Nephron (organoid): ENCODE results near the gene QRFP.

Source experiments
- H3K27ac Mint-ChIP-seq, 3 experiments: 2 replicates each; pipeline ENCODE4 v1.8.0; 2020; ENCODE audit warnings: mixed read lengths in 3 of 3, mild to moderate bottlenecking in 2 of 3, moderate library complexity in 1 of 3
- H3K27me3 Mint-ChIP-seq: 2 replicates; pipeline ENCODE4 v1.8.0; 2021; ENCODE audit warnings: low read depth, mild to moderate bottlenecking, moderate library complexity, mixed read lengths
- H3K36me3 Mint-ChIP-seq: 2 replicates; pipeline ENCODE4 v1.8.0; 2020; ENCODE audit warnings: low read depth, mixed read lengths
- H3K4me1 Mint-ChIP-seq: 2 replicates; pipeline ENCODE4 v1.8.0; 2020; ENCODE audit warnings: mixed read lengths
- H3K4me3 Mint-ChIP-seq, 3 experiments: 2 replicates each; pipeline ENCODE4 v1.8.0; 2020; ENCODE audit warnings: mild to moderate bottlenecking in 3 of 3, mixed read lengths in 3 of 3, moderate library complexity in 2 of 3
- H3K9me3 Mint-ChIP-seq: 2 replicates; pipeline ENCODE4 v1.8.0; 2020; ENCODE audit warnings: mixed read lengths
- TF ChIP-seq, protein P1 (sequence below), 3 experiments: fragments of 200-600 bp; sonication (generic); IDR thresholded peaks; one replicate each; pipeline ENCODE4 v1.5.0; 2021; ENCODE audit warnings: antibody characterized with exemption in 3 of 3; ENCODE audit not compliant: unreplicated experiment in 3 of 3

The QRFP gene

DNA sequence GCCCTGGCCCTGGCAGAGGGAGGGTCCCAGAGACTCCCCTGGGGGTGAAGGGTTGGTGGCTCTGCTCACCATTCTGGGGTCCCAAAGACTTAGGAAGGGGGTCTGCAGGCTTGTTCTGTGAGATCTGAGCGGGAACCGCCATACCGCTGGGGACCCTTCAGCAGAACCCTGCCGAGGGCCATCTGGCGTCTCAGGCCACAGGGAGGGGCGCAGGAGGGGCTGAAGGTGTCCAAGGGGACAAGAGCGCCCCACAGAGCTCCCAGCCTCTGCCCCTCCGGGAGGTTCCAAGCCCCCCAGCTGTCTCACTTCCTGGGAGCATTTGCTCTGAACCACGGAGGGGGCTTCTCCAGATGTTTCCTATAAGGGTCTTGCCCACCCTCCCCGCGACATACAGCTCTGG lies 37.6 kb upstream of the QRFP start:
- TF ChIP-seq, protein P1, sequence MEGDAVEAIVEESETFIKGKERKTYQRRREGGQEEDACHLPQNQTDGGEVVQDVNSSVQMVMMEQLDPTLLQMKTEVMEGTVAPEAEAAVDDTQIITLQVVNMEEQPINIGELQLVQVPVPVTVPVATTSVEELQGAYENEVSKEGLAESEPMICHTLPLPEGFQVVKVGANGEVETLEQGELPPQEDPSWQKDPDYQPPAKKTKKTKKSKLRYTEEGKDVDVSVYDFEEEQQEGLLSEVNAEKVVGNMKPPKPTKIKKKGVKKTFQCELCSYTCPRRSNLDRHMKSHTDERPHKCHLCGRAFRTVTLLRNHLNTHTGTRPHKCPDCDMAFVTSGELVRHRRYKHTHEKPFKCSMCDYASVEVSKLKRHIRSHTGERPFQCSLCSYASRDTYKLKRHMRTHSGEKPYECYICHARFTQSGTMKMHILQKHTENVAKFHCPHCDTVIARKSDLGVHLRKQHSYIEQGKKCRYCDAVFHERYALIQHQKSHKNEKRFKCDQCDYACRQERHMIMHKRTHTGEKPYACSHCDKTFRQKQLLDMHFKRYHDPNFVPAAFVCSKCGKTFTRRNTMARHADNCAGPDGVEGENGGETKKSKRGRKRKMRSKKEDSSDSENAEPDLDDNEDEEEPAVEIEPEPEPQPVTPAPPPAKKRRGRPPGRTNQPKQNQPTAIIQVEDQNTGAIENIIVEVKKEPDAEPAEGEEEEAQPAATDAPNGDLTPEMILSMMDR (IDR thresholded peaks at IDR 0.05; ENCODE audit: unreplicated experiment in 3 of 3), result no peak
- Mint-ChIP-seq H3K4me1 (peaks cover 26% of the 10 kb centered on the region), H3K27ac (no peak overlapping the region), H3K9me3 (no peaks in the 10 kb centered on the region), H3K36me3 (no peaks in the 10 kb centered on the region), H3K4me3 (no peak overlapping the region), H3K27me3 (peaks cover 69% of the 10 kb centered on the region)

DNA sequence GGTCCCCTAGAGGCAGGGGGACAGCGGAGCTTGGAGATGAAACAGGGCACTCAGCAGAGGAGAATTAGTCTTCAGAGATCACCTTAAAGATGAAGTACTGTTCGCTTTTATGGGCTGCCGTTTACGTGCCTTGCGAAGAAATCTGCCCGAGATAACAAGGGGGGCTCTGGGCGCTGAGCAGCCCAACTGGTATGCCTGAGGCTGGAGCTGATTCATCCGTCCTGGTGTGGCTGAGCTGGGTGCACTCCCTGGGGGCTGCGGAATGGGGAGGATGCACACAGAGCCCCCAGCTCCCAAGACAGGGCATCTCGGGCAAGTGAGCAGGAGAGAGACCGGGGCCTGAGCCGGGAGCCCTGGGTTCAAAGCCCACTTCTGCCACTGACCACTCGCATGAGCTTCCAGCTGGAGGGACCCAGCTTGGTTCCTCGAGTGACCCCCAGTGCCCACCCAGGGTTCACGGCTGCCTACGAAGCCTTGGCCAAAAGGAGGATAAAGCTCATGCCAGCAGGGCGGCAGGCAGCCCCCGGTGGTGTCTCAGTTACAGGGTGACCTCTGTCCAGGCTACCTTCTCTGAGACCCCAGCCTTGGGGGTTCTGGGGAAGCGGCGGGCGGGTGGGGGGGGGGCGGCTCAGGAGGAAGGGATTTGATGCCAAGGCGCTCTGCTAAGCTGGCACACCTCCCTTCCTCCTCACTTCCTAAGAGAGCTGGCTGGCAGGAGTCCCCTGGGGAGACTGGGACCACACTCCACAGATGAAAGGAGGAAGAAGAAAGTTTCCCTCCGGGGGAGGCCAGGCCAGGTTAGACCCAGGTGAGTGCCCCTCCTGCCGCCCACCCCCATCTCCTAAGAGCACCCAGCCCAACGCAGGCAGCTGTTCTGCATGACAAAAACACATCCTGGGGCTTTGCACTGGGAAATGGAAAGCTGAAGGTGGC lies 36.8 kb upstream of the QRFP start:
- peaks cover 64% of the 10 kb centered on the region for H3K27me3 Mint-ChIP-seq
- no peaks in the 10 kb centered on the region for H3K36me3 Mint-ChIP-seq
- TF ChIP-seq, protein P1 (IDR thresholded peaks at IDR 0.05; ENCODE audit: unreplicated experiment in 3 of 3), result no peak
- H3K27ac Mint-ChIP-seq, result no peak overlapping the region
- peaks cover 26% of the 10 kb centered on the region for H3K4me1 Mint-ChIP-seq
- peak overlapping the region in 1 of 3 experiments; percentile 26 for H3K4me3 Mint-ChIP-seq
- H3K9me3 Mint-ChIP-seq, result no peaks in the 10 kb centered on the region

DNA sequence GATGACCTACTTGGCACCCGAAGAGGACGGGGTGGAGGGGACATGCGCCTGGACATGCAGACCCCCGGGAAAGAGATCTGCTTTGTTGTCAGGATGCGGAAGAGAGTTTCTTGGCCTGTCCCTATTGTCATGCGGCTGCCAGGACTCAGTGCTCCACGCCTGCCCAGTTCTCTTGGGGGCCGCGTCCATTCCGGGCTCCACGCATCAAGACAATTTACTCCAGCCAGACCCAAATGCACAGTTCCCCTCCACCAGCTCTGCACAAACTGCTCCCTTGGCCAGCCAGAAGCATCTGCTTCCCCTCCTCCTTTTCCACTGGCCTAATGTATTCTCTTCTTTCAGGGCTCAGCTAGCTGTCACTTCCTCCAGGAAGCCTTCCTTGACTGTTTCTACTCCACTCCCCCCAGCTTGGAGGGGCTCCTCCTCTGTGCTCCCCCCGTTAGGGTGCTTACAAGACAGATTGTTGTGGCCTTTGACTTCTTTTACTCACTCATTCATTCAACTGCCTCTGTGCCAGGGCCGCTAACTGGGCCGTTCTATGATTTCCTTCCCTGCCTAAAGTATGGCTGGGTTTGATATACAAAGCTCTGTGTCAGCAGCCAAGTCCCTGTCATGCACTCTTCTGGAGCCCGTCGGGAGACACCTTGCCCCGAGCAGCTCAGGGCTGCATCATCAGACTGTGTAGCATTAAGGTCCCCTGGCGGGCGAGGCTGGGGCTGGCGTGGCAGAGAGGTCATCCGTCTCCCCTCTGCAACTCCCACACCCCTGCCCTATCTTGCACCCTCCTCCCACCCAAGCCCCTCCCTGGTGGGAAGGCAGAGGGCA lies 35.9 kb upstream of the QRFP start:
- Mint-ChIP-seq H3K27ac (no peak overlapping the region), H3K36me3 (no peaks in the 10 kb centered on the region), H3K4me3 (no peak overlapping the region), H3K4me1 (peaks cover 32% of the 10 kb centered on the region), H3K9me3 (no peaks in the 10 kb centered on the region), H3K27me3 (peaks cover 58% of the 10 kb centered on the region)
- TF ChIP-seq, protein P1 (IDR thresholded peaks at IDR 0.05; ENCODE audit: unreplicated experiment in 3 of 3), result peak in 1 of 3 experiments; percentile 7

DNA sequence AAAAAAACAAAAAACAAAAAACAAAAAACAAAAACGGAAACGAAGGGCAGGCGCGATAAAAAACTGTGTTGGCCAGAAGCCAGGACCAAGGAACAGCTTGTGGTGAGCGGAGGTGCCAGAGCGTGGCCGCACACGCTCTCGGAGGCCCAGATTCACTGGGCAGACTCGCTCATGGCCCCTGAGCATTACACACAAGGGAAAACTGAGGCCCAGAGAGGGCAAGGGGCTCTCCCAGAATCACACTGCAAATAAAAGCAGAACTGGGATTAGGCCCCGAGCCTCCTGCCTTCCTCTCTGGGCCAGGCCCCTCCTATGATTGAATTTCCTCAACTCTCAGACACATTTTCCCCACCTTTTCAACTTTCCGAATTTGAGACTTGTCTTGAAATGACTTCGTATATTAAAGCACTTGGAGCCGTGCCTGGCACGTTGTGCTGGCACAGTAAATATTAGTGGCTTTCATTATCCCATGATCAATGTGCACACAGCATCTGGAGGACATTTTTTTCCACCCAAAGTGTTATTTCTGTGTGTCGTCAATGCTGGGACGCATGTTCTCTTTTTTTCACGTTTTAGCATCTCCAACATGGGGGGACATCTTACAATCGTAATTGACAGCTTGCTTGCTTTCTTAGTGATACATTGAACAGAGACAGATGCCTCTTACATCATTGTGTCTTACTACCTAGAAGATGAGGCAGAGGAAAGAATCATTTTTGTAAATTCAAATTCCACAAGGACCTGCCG lies 35.1 kb upstream of the QRFP start:
- H3K36me3 Mint-ChIP-seq, result no peaks in the 10 kb centered on the region
- H3K4me1 Mint-ChIP-seq, result peaks cover 28% of the 10 kb centered on the region
- no peak overlapping the region for H3K4me3 Mint-ChIP-seq
- TF ChIP-seq, protein P1 (IDR thresholded peaks at IDR 0.05; ENCODE audit: unreplicated experiment in 3 of 3), result no peak
- H3K9me3 Mint-ChIP-seq, result no peaks in the 10 kb centered on the region
- no peak overlapping the region for H3K27ac Mint-ChIP-seq
- H3K27me3 Mint-ChIP-seq, result peaks cover 54% of the 10 kb centered on the region

DNA sequence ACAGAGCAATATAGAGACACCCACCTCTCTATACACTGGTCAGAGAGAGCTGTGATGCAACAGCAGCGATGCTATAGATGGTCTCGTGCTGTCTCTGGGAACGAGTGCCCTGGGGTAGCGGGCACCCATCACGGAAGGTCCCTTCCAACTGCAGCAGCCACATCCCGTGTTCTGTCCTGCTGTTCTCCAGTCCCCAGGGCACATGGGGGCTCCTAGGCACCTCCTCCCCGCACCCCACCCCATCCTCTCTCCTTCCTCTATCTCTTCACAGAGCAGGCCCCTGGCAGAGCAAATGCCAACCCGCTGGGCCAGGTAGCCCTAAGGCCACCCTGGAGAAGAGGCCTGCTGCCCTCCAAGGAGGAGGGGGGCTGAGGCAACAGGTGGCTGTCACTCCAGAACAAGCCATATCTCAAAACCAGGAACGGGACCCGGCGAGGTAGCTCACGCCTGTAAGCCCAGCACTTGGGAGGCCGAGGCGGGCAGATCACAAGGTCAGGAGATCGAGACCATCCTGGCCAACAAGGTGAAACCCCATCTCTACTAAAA lies 34.3 kb upstream of the QRFP start:
- Mint-ChIP-seq H3K27me3 (peaks cover 47% of the 10 kb centered on the region), H3K36me3 (no peaks in the 10 kb centered on the region)
- TF ChIP-seq, protein P1 (IDR thresholded peaks at IDR 0.05; ENCODE audit: unreplicated experiment in 3 of 3), result no peak

More for the DNA sequence above, 34.3 kb upstream of the QRFP start:
- H3K4me3 Mint-ChIP-seq, result no peak overlapping the region
- no peak overlapping the region for H3K27ac Mint-ChIP-seq
- H3K9me3 Mint-ChIP-seq, result no peaks in the 10 kb centered on the region
- peaks cover 22% of the 10 kb centered on the region for H3K4me1 Mint-ChIP-seq
